GM06990 (cell line): ENCODE measurements around the gene TMEM184A.
A peak's percentile ranks its signal among the peaks of the same experiment; 100 is the strongest.

Experiments
- DNase-seq: peaks from one replicate; pipeline ENCODE4 v3.0.0-alpha.2; 2011; ENCODE audit not compliant: insufficient read length; ENCODE audit errors: extremely low read depth
- H3K27me3 ChIP-seq: replicated peaks from 2 replicates; pipeline ENCODE4 v1.6.0; 2011; ENCODE audit warnings: low read length; ENCODE audit not compliant: control insufficient read depth, insufficient read depth
- H3K36me3 ChIP-seq: 2 replicates; pipeline ENCODE4 v1.5.1; 2011; ENCODE audit warnings: low read length; ENCODE audit not compliant: control insufficient read depth, insufficient read depth
- H3K4me3 ChIP-seq: replicated peaks from 2 replicates; pipeline ENCODE4 v1.5.1; 2011; ENCODE audit warnings: low read depth, mild to moderate bottlenecking, control low read depth, low read length
- TF ChIP-seq, protein P1 (sequence below): IDR thresholded peaks from 2 replicates; pipeline ENCODE4 v1.5.1; 2011; ENCODE audit warnings: low read length, control low read depth, mild to moderate bottlenecking, inconsistent platforms; ENCODE audit not compliant: insufficient read depth, poor library complexity, severe bottlenecking

The TMEM184A gene

DNA sequence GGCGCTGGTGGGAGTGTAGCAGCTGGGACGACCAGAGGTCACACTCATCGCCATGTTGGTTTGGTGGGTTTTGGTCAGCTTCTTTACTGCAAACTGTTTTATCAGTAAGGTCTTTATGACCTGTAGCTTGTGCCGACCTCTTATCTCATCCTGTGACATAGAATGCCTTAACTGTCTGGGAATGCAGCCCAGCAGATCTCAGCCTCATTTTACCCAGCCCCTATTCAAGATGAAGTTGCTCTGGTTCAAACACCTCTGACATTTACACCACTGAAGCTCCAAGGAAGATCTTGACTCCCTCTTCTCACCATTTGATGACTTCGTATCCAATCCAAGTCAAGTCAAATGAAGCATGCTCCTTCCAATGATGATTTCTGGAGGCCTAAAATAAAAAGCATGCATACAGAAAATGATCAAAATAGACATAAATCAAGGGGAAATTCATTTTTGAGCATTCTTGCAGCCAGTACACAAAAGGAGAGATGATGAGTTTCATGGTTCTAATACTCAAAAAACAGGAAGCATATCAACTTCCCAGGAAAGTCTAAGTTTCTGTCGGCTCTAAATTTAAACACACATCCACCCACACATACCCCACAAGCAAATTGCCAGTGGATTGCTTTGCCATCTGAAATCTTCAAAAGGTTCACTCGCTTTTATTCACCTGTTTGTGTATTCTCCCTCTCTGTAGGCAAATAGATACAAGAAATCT lies 16.3 kb upstream of the TMEM184A start:
- Histone ChIP-seq H3K36me3 (peaks cover 2% of the 10 kb centered on the region; the same call in 1 of the 2 replicates), H3K27me3 (no peaks in the 10 kb centered on the region), H3K4me3 (no peak overlapping the region)
- TF ChIP-seq, protein P1, sequence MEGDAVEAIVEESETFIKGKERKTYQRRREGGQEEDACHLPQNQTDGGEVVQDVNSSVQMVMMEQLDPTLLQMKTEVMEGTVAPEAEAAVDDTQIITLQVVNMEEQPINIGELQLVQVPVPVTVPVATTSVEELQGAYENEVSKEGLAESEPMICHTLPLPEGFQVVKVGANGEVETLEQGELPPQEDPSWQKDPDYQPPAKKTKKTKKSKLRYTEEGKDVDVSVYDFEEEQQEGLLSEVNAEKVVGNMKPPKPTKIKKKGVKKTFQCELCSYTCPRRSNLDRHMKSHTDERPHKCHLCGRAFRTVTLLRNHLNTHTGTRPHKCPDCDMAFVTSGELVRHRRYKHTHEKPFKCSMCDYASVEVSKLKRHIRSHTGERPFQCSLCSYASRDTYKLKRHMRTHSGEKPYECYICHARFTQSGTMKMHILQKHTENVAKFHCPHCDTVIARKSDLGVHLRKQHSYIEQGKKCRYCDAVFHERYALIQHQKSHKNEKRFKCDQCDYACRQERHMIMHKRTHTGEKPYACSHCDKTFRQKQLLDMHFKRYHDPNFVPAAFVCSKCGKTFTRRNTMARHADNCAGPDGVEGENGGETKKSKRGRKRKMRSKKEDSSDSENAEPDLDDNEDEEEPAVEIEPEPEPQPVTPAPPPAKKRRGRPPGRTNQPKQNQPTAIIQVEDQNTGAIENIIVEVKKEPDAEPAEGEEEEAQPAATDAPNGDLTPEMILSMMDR = no peak
- DNase-seq = no peak

DNA sequence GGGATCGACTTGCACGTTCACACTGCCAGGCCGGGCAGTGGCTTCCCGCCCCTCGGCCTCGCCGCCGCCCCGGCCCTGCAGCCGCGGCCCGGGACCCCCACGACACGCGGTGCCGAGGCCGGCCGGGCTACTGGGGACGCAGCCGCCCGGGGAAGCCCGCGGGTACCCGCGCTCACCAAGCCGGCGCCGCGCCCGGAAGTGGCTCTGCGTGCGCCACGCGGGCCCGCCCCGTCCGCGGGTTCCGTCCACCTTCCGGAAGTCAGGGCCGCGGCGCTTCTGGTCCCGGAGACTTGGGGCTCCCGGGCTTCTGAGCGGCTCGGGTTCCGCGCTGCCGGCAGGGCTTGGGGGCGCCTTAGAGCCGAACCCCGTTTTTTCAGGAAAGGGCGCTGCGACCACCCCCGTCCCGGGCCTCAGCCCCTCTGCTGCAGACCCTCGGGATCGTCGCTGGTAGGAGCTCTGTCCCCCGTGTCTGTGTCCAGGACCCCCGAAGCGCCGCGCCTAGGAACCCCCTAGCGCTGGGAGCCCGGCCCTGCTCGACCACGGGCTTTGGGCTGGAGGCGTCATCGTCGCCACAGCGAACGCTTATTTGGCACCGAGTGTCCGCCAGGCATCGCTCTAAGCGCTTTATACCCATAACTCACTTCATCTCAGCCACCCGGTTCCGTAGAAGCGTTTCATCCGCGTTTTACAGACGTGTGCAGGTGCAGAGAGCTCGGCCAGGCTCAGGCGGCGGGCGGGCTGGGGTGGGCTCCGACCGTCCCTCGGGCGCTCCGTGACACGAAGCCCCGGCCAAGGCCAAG lies 14.0 kb upstream of the TMEM184A start, which contains the start of gene PSMG3:
TSS of gene PSMG3 (minus strand) at position 200 of the 800 bp plus-strand sequence. CDS start 693 bp downstream, outside the sequence.
- DNase-seq = peak; percentile 94
- Histone ChIP-seq H3K27me3 (no peaks in the 10 kb centered on the region), H3K4me3 (peak within 1 kb of the TSS; percentile 78), H3K36me3 (peaks cover 7% of the 10 kb centered on the region)
- TF ChIP-seq, protein P1 = peak; percentile 41

DNA sequence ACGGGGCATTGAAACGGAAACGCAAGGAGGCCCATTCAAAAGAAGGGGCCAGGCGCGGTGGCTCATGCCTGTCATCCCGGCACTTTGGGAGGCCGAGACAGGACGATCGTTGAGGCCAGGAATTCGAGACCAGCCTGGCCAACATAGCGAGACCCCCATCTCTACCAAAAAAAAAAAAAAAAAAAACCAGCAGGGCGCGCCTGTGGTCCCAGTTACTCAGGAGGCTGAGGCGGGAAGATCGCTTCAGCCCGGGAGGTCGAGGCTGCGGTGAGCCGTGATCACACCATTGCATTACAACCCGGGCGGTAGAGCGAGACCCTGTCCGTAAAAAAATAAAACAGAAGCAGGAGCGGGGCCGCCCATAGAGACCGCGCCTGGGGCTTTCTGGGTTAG lies 13.4 kb upstream of the TMEM184A start:
- Histone ChIP-seq H3K27me3 (no peaks in the 10 kb centered on the region), H3K4me3 (peak overlapping the region; percentile 78), H3K36me3 (peaks cover 7% of the 10 kb centered on the region)
- no peak for DNase-seq
- TF ChIP-seq, protein P1 = no peak

DNA sequence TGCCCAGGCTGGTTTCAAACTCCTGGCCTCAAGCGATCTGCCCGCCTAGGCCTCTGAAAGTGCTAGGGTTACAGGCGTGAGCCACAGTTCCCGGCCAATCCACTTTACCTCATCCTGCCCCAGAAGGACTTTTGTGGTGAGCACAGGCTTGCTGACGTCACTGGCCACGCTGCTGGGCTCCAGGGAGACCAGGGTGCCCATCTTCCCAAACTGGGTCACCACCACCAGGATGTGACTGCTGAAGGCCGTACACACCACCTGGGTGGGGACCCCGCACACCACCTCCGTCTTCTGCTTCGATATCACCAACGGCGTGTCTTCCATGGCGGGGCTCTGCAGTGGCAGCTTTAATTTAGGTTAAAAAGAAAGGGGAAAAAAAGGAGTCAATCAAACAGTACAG lies 13.0 kb upstream of the TMEM184A start:
- no peaks in the 10 kb centered on the region for H3K27me3 ChIP-seq
- H3K4me3 ChIP-seq = peak overlapping the region; percentile 78
- DNase-seq = no peak
- TF ChIP-seq, protein P1 = no peak
- H3K36me3 ChIP-seq = peaks cover 7% of the 10 kb centered on the region

DNA sequence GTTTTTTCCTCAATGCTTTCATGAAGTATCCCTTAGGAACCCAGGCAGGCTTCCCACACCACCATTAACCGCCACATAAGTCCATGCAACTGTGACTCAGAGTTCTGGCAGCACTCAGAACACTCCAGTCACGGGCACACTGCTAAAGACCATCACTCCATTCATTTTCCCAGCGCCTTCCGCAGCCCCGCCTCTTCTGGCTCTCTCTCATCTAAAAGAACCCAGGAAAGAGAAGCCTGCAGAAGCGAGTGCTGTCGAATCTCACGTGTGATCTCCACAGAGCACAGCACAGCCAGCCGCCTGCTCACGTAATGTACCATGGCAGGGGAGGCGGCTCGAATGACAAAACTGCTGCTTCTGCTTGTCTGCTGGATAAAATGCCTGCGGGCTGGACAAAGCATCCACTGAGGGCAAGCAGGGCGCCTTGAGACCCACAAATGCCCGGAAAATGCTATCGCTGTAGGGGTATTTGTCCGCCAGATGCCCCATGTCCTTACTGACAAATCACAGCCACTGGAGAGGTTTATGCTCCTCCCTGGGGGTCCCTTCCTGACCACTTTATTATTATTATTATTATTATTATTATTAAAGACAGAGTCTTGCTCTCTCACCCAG lies 12.0 kb upstream of the TMEM184A start:
- H3K4me3 ChIP-seq = no peak overlapping the region
- no peaks in the 10 kb centered on the region for H3K27me3 ChIP-seq
- H3K36me3 ChIP-seq = peaks cover 7% of the 10 kb centered on the region
- DNase-seq = no peak
- TF ChIP-seq, protein P1 = no peak
